Fibroblast of gingiva (primary cell): Measurements from ENCODE around the gene OR2Y1.
"Not testable (repeated sequence)": the region's sequence is repeated elsewhere in the genome, so short reads cannot be mapped to it uniquely, and the experiment has no call there.

Experiments used
- DNase-seq: peaks from one replicate; pipeline ENCODE4 v3.0.0-alpha.2; 2011; ENCODE audit warnings: low read depth

Gene OR2Y1

GRCh38 chr5:180739958-180740357, at the start of gene OR2Y1:
TSS of gene OR2Y1 (minus strand) at chr5:180740058. CDS start at chr5:180740058, 0 bp downstream.
- DNase-seq: no peak

GRCh38 chr5:180788651-180789410, 49.0 kb upstream of the OR2Y1 start:
- peak; percentile 37 for DNase-seq

- DNase-seq: no peak
Observed at GRCh38 chr5:180787711-180788431, 48.0 kb upstream of the OR2Y1 start.

- DNase-seq: no peak
Observed at GRCh38 chr5:180786531-180787398, 46.9 kb upstream of the OR2Y1 start.

- DNase-seq: peak; percentile 89
Observed at GRCh38 chr5:180785794-180786221, 46.0 kb upstream of the OR2Y1 start.

GRCh38 chr5:180785121-180785781, 45.4 kb upstream of the OR2Y1 start:
- DNase-seq: peak; percentile 73

GRCh38 chr5:180784497-180785097, 44.7 kb upstream of the OR2Y1 start:
- peak; percentile 83 for DNase-seq

- DNase-seq: no peak
Observed at GRCh38 chr5:180783340-180784052, 43.6 kb upstream of the OR2Y1 start.

- no peak for DNase-seq
Observed at GRCh38 chr5:180782748-180783147, 42.9 kb upstream of the OR2Y1 start.

- not testable (repeated sequence) for DNase-seq
Observed at GRCh38 chr5:180781900-180782326, 42.1 kb upstream of the OR2Y1 start.

- DNase-seq: no peak
Observed at GRCh38 chr5:180779985-180780610, 40.2 kb upstream of the OR2Y1 start.

GRCh38 chr5:180777475-180777874, 37.6 kb upstream of the OR2Y1 start:
- DNase-seq: no peak

- no peak for DNase-seq
Observed at GRCh38 chr5:180776376-180776775, 36.5 kb upstream of the OR2Y1 start.

- no peak for DNase-seq
Observed at GRCh38 chr5:180775624-180776023, 35.8 kb upstream of the OR2Y1 start.

- no peak for DNase-seq
Observed at GRCh38 chr5:180771839-180772238, 32.0 kb upstream of the OR2Y1 start.

GRCh38 chr5:180769821-180770220, 30.0 kb upstream of the OR2Y1 start:
- DNase-seq: no peak

GRCh38 chr5:180755601-180756000, 15.7 kb upstream of the OR2Y1 start:
- no peak for DNase-seq

- no peak for DNase-seq
Observed at GRCh38 chr5:180744253-180744652, 4.4 kb upstream of the OR2Y1 start.

GRCh38 chr5:180742727-180743126, 2.9 kb upstream of the OR2Y1 start:
- DNase-seq: no peak

- not testable (repeated sequence) for DNase-seq
Observed at GRCh38 chr5:180740953-180741352, 1.1 kb upstream of the OR2Y1 start.
